NCI-H146 (cell line): ENCODE measurements around the gene AKR1B1.

ENCODE experiments used
- DNase-seq: peaks from one replicate; lab custom pipeline; 2025; lab: John Stamatoyannopoulos, UW

AKR1B1 gene

GRCh38 chr7:134415700-134416099, 43.2 kb downstream of the AKR1B1 start:
- no peak for DNase-seq

- DNase-seq = no peak
Observed at GRCh38 chr7:134414109-134414508, 44.8 kb downstream of the AKR1B1 start.

GRCh38 chr7:134407311-134407710, 51.6 kb downstream of the AKR1B1 start:
- no peak for DNase-seq

GRCh38 chr7:134406431-134406830, 52.5 kb downstream of the AKR1B1 start:
- no peak for DNase-seq

GRCh38 chr7:134405299-134405698, 53.6 kb downstream of the AKR1B1 start:
- DNase-seq = no peak

GRCh38 chr7:134403062-134403461, 55.8 kb downstream of the AKR1B1 start:
- DNase-seq = no peak

GRCh38 chr7:134400859-134401258, 58.0 kb downstream of the AKR1B1 start:
- no peak for DNase-seq

- DNase-seq = no peak
Observed at GRCh38 chr7:134396031-134396430, 62.9 kb downstream of the AKR1B1 start.

- no peak for DNase-seq
Observed at GRCh38 chr7:134395604-134396003, 63.3 kb downstream of the AKR1B1 start.

GRCh38 chr7:134394056-134394455, 64.8 kb downstream of the AKR1B1 start:
- no peak for DNase-seq
